Eye (tissue), 1 donor: ENCODE data around the gene PLIN3.
"Not testable (repeated sequence)": the region's sequence is repeated elsewhere in the genome, so short reads cannot be mapped to it uniquely, and the experiment has no call there.

ENCODE experiments used
- DNase-seq: peaks from one replicate; pipeline ENCODE4 v3.0.0-alpha.2; 2015

PLIN3 gene

GRCh38 chr19:4844348-4845179 lies 22.9 kb downstream of the PLIN3 start:
- no peak for DNase-seq

- DNase-seq, result no peak
Measured at GRCh38 chr19:4843647-4843965, 23.9 kb downstream of the PLIN3 start.

DNA sequence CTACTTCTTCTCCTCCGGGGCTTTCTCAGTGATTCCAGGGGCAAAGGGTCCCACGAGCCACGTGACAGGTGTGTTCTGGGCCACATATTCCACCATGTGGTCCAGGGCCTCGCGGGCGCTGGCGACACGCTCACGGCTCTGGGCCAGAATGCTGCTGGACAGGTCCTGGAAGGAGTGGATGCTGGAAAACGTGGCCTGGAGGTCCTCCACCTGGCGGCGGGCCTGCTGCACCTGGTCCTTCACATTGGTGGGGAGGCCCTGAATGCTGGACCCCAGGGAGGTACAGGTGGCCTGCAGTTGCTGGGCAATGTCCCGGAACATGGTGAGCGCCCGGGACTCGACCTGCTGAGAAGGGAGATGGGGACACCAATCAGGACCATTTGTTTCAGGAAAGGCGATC lies 28.3 kb downstream of the PLIN3 start:
- no peak for DNase-seq

DNA sequence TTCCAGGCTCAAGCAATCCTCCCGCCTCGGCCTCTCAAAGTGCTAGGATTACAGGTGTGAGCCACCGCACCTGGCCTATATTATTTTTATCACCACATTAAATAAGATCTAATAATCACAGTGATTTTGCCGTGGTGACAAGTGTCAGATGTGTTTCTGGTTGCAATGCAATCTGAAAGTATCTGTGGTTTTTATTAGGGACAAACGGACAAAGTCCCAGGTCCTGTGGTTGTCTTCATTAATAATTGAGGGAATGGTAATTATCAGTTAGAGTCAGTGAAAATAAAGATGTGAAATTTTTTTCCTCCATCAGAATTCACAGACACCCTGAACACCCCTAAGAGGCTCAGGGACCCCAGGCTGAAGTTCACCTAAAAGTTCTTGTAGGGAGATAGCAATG lies 34.7 kb downstream of the PLIN3 start:
- no peak for DNase-seq

DNA sequence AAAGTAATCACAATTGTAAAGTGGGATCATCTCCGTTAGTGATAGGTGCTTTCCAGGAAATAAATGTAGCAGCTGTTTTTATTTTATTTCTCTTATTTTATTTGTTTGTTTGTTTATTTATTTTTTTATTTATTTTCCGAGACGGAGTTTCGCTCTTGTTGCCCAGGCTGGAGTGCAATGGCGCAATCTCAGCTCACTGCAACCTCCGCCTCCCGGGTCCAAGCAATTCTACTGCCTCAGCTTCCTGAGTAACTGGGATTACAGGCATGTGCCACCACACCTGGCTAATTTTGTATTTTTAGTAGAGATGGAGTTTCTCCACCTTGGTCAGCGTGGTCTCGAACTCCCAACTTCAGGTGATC lies 35.5 kb downstream of the PLIN3 start:
- DNase-seq, result not testable (repeated sequence)

DNA sequence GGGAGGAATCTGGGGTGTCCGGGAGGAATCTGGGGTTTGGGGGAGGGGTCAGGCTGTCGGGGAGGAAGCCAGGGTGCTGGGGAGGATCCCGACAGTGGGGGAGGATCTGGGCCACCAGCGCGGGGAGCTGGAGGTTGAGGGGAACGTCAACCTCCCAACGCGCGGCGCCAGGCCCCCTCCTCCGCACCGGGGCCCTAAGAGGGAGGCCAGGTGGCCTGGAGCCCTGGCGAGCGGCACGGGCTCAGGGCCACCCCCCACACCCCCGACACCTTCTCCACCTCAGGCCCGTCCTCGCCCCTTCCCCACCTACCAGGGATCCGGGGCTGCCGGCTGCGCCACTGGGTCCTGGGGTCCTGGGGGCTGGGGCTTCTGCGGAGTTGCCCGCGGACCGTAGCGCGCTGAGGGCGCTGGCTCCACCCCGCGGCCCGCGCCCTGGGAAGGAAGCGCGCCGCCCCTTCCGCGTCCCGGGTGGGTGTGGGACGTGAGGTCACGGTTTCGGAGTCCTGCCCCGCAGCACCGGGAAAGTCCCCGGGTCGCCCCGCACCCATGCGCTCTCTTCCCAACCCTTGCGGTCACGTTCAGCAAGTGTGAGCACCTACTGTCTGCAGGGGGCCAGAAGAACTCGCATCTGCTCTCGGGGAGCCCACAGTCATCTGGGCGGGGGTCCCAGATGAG lies 36.0 kb downstream of the PLIN3 start, which contains the start of gene TICAM1:
Gene TICAM1 (minus strand): TSS at position 409 of the 675 bp plus-strand sequence. CDS start 13,335 bp downstream, outside the sequence.
- DNase-seq, result peak; percentile 54

DNA sequence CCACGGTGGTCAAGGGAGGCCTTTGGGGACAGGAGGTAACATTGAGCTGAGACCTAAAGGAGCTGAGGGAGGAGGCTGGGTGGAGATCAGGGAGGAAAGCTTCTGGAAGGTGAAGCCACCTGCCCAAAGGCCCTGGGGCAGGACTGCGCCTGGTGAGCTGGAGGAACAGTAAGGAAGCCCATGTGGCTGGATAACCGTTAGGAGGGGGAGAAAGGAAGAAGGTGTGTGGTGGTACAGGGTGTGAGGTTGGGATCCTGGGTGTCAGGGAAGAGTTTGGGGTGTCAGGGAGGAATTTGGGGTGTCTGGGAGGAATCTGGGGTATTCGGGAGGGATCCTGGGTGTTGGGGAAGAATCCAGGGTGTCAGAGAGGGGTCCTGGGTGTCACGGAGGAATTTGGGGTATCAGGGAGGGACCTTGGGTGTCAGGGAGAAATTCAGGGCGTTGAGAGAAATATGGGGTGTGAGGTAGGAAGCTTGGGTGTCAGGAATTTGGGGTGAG lies 36.6 kb downstream of the PLIN3 start:
- DNase-seq, result no peak

DNA sequence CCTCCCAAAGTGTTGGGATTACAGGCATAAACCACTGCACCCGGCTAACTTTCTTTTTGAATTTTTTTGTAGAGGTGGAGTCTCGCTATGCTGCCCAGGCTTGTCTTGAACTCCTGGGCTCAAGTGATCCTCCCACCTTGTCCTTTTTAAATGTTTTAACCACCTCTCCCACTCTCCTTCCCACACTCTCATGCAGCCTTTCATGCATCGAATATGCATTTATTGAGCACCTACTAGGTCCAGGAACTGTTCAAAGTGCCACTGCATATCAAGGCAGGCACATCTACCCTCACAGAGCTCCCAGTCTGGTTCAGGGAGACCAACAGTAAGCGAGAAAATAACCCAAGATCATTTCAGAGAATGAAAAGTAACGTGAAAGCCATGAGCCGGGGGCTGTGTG lies 37.1 kb downstream of the PLIN3 start:
- DNase-seq, result no peak

DNA sequence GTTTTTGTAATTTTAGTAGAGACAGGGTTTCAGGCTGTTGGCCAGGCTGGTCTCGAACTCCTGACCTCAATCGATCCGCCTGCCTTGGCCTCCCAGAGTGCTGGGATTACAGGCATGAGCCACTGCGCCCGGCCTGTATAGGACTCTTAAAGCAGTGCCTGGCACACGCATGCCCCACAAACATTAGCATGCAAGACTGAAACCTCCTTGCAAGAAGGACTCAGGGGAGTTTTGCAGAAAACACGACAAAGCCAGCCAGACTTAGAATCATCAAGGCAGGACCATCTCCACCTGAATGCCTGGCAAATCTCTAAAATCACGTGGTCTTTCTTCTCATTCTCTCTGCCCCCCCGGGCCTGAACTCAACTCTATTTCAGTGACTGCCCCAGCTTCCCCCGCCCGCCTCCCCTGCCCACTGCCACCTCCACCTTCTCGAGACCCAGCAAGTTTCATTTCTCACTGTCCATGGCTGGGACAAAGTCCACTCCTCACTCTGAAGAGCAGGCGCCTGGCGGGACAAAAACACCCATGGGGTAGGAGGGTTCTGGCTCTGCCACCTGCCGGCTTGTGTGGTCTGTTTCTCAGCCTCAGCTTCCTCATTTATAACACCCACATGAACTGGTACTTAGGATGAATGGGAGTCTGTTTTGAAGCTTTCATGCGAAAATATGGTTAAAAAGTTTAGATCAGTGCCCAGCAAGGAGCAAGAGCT lies 38.3 kb downstream of the PLIN3 start:
- DNase-seq, result peak; percentile 33

DNA sequence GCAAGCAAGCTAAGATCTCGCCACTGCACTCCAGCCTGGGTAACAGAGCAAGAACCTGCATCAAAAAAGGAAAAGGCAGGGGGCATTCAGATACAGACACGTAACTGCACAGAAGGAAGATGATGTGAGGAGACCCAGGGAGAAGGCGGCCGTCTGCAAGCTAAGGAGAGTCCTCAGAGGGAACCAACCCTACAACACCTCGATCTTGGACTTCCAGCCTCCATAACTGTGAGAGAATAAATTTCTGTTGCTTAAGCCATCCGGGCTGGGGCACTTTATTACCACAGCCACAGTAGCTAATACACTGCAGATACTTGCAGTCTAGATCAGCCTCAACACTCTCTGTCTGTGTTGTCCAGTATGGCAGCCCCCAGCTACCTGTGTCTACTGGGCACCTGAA lies 43.9 kb downstream of the PLIN3 start:
- DNase-seq, result no peak

- not testable (repeated sequence) for DNase-seq
Measured at GRCh38 chr19:4822354-4822753, 45.1 kb downstream of the PLIN3 start.

DNA sequence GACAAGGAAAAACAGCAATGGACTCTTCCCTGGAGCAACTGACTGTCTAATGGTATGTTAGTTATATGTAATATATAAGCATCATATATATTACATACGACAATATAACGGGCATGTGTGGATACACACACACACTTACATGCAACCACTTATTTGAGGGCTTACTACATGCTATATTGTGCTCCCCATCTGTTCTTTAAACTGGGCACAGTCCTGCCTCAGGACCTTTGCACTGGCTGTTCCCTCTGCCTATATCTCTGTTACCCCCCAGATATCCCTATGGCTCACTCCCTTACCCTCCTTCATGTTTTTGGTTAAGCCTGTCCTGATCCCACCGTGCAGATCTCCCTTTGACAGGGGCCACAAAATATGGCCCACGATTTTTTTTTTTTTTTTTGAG lies 46.2 kb downstream of the PLIN3 start:
- DNase-seq, result no peak

GRCh38 chr19:4817467-4818277 lies 49.8 kb downstream of the PLIN3 start:
- DNase-seq, result no peak

DNA sequence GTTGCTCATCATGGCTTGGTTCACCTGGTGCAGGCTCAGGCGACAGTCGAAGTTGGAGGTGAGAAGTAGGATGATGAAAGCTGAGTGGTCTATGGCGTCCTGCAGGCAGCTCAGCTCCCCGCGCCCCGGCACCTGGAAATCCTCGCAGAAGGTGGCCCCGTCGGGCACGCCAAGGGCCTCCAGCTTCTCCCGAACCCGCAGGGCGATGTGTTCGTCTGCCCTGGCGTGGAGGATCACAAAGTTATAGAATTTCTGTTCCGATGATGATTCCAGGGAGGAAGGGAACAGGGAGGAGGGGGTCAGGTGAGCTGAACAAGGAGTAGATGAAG lies 50.6 kb downstream of the PLIN3 start:
- no peak for DNase-seq

DNA sequence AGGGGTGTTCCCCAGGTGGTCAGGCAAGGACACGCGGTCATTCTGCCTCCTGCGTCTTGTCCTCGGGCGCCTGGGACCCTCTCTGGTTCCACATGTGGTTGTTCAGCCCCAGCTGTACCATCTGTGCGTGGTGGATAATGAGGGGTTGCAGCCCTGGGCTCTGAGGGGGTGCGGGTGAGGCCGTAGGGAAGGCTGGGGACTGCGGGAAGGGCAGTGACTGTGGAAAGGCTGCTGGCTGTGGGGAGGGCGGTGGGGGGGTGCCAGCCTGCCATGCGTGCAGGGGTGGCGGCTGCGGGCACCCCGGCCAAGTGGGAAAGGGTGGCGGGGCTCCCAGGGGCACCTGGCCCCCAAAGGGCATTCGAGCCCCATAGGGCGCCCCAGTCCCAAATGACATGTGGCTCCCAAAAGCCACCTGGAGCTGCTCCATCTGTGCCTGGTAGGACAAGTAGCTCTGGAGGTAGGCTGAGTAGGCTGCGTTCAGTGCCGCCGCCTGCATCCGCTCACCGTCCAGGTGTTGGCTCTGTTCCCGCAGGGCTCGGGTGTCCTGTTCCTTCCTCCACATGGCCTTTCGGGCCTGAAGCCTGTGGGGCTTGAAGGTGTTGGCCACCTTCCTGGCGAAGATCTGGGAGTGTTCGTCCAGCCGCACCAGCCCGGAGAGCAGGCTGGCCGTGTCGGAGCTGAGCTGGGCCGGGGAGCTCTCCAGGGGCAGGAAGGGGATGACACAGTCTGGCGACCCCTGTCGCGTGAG lies 51.1 kb downstream of the PLIN3 start:
- no peak for DNase-seq

GRCh38 chr19:4815426-4816201 lies 51.9 kb downstream of the PLIN3 start:
- DNase-seq, result peak; percentile 97

GRCh38 chr19:4814625-4815425 lies 52.6 kb downstream of the PLIN3 start:
- DNase-seq, result no peak

GRCh38 chr19:4811328-4812131 lies 55.9 kb downstream of the PLIN3 start:
- DNase-seq, result peak; percentile 72

GRCh38 chr19:4807188-4807587 lies 60.3 kb downstream of the PLIN3 start:
- no peak for DNase-seq

DNA sequence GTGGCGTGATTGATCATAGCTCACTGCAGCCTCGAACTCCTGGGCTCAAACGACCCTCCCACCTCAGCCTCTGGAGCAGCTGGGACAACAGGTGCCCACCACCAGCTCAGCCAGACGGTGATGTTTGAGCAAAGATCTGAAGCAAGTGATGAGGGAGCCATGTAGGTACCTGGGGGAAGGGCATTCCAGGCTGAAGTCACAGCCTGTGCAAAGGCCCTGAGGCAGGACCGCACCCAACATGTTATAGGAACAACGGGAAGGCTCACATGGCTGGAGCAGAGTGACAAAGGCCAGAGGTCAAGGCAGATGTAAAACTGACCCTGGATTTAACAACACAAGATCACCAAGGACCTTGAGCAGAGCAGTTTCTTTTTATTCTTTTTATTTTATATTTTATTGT lies 61.1 kb downstream of the PLIN3 start:
- no peak for DNase-seq
